OCI-LY3 (cell line): ENCODE data around the gene CEACAM8.

Experiments used
- EZH2phosphoT487 ChIP-seq: fragments of 200-600 bp; shearing (Covaris generic); IDR thresholded peaks from 2 replicates; pipeline ENCODE4 v1.6.1; 2018; ENCODE audit warnings: antibody characterized with exemption, mixed run types, low read depth
- TF ChIP-seq, protein P1 (sequence below): fragments of 200-600, 300-600 bp; sonication (generic); IDR thresholded peaks from 2 replicates; pipeline ENCODE4 v1.5.1; 2014; ENCODE audit warnings: antibody characterized with exemption, low read length, low read depth

DNA sequence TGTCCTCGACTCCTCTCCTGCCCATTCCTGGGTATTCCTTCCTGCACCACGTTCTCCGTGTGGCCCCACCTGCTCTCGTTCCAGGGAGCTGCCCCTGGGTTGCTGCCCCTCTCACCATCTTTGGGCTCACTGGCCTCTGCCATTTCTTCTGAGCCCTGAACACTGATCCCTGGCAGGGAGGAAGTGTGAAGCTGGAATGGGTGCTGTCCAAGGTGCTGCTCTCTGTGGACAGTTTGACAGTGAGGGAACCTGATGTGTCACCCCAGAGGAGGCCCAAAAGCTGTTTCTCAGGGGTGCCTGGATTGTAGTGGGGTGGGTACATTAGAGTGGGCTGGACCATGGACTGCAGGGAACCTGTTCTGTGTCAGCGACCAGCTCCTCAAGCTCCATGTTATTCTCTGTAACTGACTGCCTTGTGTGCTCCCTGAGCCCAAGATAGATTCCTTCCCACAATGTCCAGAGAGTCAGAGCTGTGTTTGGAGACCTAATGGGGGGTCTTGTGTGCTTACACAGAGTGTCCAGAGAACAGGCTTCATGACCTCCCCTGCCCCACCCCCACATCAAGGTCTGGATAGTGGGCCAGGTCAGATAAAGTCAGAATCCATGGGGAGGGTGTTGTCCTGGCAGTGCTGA, 7.2 kb upstream of the CEACAM8 start:
- TF ChIP-seq, protein P1, sequence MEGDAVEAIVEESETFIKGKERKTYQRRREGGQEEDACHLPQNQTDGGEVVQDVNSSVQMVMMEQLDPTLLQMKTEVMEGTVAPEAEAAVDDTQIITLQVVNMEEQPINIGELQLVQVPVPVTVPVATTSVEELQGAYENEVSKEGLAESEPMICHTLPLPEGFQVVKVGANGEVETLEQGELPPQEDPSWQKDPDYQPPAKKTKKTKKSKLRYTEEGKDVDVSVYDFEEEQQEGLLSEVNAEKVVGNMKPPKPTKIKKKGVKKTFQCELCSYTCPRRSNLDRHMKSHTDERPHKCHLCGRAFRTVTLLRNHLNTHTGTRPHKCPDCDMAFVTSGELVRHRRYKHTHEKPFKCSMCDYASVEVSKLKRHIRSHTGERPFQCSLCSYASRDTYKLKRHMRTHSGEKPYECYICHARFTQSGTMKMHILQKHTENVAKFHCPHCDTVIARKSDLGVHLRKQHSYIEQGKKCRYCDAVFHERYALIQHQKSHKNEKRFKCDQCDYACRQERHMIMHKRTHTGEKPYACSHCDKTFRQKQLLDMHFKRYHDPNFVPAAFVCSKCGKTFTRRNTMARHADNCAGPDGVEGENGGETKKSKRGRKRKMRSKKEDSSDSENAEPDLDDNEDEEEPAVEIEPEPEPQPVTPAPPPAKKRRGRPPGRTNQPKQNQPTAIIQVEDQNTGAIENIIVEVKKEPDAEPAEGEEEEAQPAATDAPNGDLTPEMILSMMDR = no peak
- TF ChIP-seq EZH2phosphoT487 = no peak
